GM19455 (cell line): Measurements from ENCODE around the gene PRDX6.
"Not testable (repeated sequence)": the region's sequence is repeated elsewhere in the genome, so short reads cannot be mapped to it uniquely, and the experiment has no call there.

ENCODE experiments used
- ATAC-seq: cut with Tn5 transposase; IDR thresholded peaks from one replicate; pipeline ENCODE4 v1.9.1; 2021; ENCODE audit not compliant: unreplicated experiment

PRDX6 gene

GRCh38 chr1:173477286-173478093 lies at the start of gene PRDX6:
TSS of gene PRDX6 (plus strand) at chr1:173477335. CDS start at chr1:173477398, 63 bp downstream.
- ATAC-seq = peak; percentile 58

- peak; percentile 81 for ATAC-seq
Measured at GRCh38 chr1:173429471-173430402, 47.4 kb upstream of the PRDX6 start.

- ATAC-seq = no peak
Measured at GRCh38 chr1:173430677-173431303, 46.3 kb upstream of the PRDX6 start.

- no peak for ATAC-seq
Measured at GRCh38 chr1:173431304-173432045, 45.7 kb upstream of the PRDX6 start.

GRCh38 chr1:173432331-173432730 lies 44.8 kb upstream of the PRDX6 start:
- ATAC-seq = no peak

GRCh38 chr1:173433751-173434326 lies 43.3 kb upstream of the PRDX6 start:
- no peak for ATAC-seq

GRCh38 chr1:173436841-173437428 lies 40.2 kb upstream of the PRDX6 start:
- no peak for ATAC-seq

- ATAC-seq = no peak
Measured at GRCh38 chr1:173438675-173439074, 38.5 kb upstream of the PRDX6 start.

- ATAC-seq = no peak
Measured at GRCh38 chr1:173440430-173440829, 36.7 kb upstream of the PRDX6 start.

GRCh38 chr1:173444757-173445156 lies 32.4 kb upstream of the PRDX6 start:
- ATAC-seq = peak; percentile 69

GRCh38 chr1:173445164-173445563 lies 32.0 kb upstream of the PRDX6 start:
- no peak for ATAC-seq

- ATAC-seq = no peak
Measured at GRCh38 chr1:173445656-173446055, 31.5 kb upstream of the PRDX6 start.

- ATAC-seq = no peak
Measured at GRCh38 chr1:173447224-173447623, 29.9 kb upstream of the PRDX6 start.

GRCh38 chr1:173448945-173449344 lies 28.2 kb upstream of the PRDX6 start:
- no peak for ATAC-seq

- no peak for ATAC-seq
Measured at GRCh38 chr1:173451981-173452380, 25.2 kb upstream of the PRDX6 start.

GRCh38 chr1:173453982-173454381 lies 23.2 kb upstream of the PRDX6 start:
- ATAC-seq = no peak

- ATAC-seq = no peak
Measured at GRCh38 chr1:173454966-173455524, 22.1 kb upstream of the PRDX6 start.

GRCh38 chr1:173459885-173460284 lies 17.2 kb upstream of the PRDX6 start:
- no peak for ATAC-seq

GRCh38 chr1:173462666-173463065 lies 14.5 kb upstream of the PRDX6 start:
- not testable (repeated sequence) for ATAC-seq

- ATAC-seq = not testable (repeated sequence)
Measured at GRCh38 chr1:173464185-173464584, 12.9 kb upstream of the PRDX6 start.
